ENCODE measurements around the gene IL12RB1. TPM values are rescaled to one million over a fixed set of nuclear protein-coding genes. Genes with fewer than 3 reads are reported as not detected.

IL12RB1 gene
- total RNA-seq, 3 donors from 2014 or later (not counting 1 experiment from before 2014, with no cell fraction given): 90.1 to 105 (median 95.7) TPM

DNA sequence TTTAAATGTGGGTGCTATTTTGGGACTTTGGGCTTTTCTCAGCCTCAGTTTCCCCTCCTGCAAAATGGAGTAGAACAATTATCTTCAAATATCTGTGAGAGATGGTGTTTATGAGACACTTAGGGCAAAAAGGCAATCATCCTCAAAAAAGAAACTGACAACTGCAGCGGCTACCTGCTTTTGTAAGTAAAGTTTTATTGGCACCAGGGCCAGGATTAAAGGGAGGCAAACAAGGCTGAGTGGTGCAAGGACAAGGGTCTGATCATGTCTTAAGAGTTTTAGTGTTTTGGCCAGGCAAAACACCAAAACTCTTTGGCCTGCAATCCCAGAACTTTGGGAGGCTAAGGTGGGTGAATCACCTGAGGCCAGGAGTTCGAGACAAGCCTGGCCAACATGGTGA, 9.5 kb upstream of the IL12RB1 start:
- ATAC-seq: no peak
- no peak for DNase-seq
- WGBS (ENCODE audit: insufficient coverage): 100% methylated on average over 2 of the region's 2 CpGs
- Mint-ChIP-seq H3K4me1 (peaks cover 20 to 26% of the 10 kb centered on the region in 2 donors), H3K9me3 (no peaks in the 10 kb centered on the region), H3K27me3 (ENCODE audit: low read depth in 2 of 2) (no peaks in the 10 kb centered on the region), H3K27ac (no peak overlapping the region), H3K4me3 (peak overlapping the region; percentile 35), H3K36me3 (no peaks in the 10 kb centered on the region)
- H3K27ac ChIP-seq (ENCODE audit: low read length): no peak overlapping the region
- intact Hi-C loops (cut with micrococcal nuclease): no loop called here
- no peaks in the 10 kb centered on the region for H3K9me3 ChIP-seq (ENCODE audit: control insufficient read depth, insufficient read depth, low read length)
- TF ChIP-seq, protein P1, sequence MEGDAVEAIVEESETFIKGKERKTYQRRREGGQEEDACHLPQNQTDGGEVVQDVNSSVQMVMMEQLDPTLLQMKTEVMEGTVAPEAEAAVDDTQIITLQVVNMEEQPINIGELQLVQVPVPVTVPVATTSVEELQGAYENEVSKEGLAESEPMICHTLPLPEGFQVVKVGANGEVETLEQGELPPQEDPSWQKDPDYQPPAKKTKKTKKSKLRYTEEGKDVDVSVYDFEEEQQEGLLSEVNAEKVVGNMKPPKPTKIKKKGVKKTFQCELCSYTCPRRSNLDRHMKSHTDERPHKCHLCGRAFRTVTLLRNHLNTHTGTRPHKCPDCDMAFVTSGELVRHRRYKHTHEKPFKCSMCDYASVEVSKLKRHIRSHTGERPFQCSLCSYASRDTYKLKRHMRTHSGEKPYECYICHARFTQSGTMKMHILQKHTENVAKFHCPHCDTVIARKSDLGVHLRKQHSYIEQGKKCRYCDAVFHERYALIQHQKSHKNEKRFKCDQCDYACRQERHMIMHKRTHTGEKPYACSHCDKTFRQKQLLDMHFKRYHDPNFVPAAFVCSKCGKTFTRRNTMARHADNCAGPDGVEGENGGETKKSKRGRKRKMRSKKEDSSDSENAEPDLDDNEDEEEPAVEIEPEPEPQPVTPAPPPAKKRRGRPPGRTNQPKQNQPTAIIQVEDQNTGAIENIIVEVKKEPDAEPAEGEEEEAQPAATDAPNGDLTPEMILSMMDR (IDR thresholded peaks at IDR 0.05): no peak
- peaks cover 40% of the 10 kb centered on the region for H3K4me1 ChIP-seq (ENCODE audit: control insufficient read depth, insufficient read depth, low read length)
- no peaks in the 10 kb centered on the region for H3K36me3 ChIP-seq (ENCODE audit: control insufficient read depth, insufficient read depth, low read length)
- H3K4me3 ChIP-seq (ENCODE audit: low read length): no peak overlapping the region
- no peaks in the 10 kb centered on the region for H3K27me3 ChIP-seq (ENCODE audit: control insufficient read depth, insufficient read depth, low read length)

DNA sequence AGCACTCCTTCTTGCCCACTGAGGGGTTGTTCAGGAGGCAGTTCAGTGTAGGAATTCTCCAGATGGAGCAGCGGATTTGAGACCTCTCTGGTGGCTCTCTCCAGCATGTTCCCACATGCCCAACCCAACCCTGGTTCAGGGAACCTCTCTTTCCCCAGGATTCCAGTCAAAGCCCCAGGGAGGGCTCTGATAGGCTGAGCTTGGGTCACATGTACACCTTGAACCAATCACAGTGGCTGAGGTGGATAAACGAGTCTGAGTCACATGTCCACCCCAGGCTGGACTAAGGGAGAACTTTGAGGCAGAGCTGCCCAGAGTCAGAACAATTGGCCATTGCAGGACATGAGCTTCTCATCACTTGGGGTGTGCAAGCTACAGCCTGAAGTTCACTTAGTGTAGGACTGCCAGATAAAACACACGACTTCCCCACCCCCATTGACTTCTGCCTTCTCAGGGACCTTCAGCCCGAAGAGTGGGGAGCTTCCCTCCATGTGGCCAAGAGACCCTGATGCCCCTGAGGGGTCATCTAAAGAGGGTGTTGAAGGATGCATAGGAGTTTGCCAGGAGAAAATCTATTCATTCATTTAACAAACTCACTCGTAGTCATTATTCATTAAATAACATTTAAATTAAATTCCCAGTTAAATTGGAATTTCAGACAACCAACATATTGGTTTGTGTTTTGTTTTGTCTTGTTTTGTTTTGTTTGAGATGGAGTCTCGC, 6.9 kb upstream of the IL12RB1 start:
- intact Hi-C loops (cut with micrococcal nuclease): no loop called here
- WGBS (ENCODE audit: insufficient coverage): 72% methylated on average over 3 of the region's 6 CpGs
- H3K27me3 Mint-ChIP-seq (ENCODE audit: low read depth in 2 of 2): no peaks in the 10 kb centered on the region
- H3K36me3 Mint-ChIP-seq: no peaks in the 10 kb centered on the region
- Histone ChIP-seq H3K27ac (ENCODE audit: low read length) (no peak overlapping the region), H3K36me3 (ENCODE audit: control insufficient read depth, insufficient read depth, low read length) (no peaks in the 10 kb centered on the region), H3K27me3 (ENCODE audit: control insufficient read depth, insufficient read depth, low read length) (no peaks in the 10 kb centered on the region), H3K4me3 (ENCODE audit: low read length) (no peak overlapping the region), H3K4me1 (ENCODE audit: control insufficient read depth, insufficient read depth, low read length) (peaks cover 50% of the 10 kb centered on the region), H3K9me3 (ENCODE audit: control insufficient read depth, insufficient read depth, low read length) (no peaks in the 10 kb centered on the region)
- no peaks in the 10 kb centered on the region for H3K9me3 Mint-ChIP-seq
- peaks cover 35 to 39% of the 10 kb centered on the region in 2 donors for H3K4me1 Mint-ChIP-seq
- H3K27ac Mint-ChIP-seq: no peak overlapping the region
- peak in 1 of 2 donors; percentile 26 for DNase-seq
- H3K4me3 Mint-ChIP-seq: no peak overlapping the region
- no peak for ATAC-seq
- TF ChIP-seq, protein P1 (IDR thresholded peaks at IDR 0.05): no peak

DNA sequence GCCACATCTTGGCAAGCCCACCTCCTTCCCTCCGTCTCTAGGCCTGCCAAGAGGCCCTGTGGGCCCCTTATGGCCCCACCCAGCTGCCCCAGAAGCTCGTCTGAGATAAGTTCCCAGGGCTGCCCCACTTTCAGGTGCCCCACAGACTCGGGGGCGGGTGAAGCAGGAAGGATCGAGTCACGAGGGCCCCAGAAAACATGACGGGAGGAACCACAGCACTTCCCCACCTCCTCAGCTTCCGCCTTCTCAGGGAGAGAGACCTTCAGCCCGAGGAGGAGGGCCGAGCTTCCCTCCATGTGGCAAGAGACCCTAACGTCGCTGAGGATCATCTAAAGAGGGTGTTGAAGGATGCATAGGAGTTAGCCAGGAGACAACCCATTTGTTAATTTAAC, 4.5 kb upstream of the IL12RB1 start:
- Mint-ChIP-seq H3K4me1 (peaks cover 39 to 46% of the 10 kb centered on the region in 2 donors), H3K4me3 (peak overlapping the region; percentile 62), H3K27ac (peak overlapping the region; percentile 92 to 99), H3K27me3 (ENCODE audit: low read depth in 2 of 2) (no peaks in the 10 kb centered on the region), H3K9me3 (no peaks in the 10 kb centered on the region), H3K36me3 (no peaks in the 10 kb centered on the region)
- no peak overlapping the region for H3K4me3 ChIP-seq (ENCODE audit: low read length)
- 1% methylated on average over 9 of the region's 12 CpGs for WGBS (ENCODE audit: insufficient coverage)
- peaks cover 60% of the 10 kb centered on the region for H3K4me1 ChIP-seq (ENCODE audit: control insufficient read depth, insufficient read depth, low read length)
- TF ChIP-seq, protein P1 (IDR thresholded peaks at IDR 0.05): no peak
- ATAC-seq: peak; percentile 24 to 67 (median 47)
- peak overlapping the region; percentile 98 for H3K27ac ChIP-seq (ENCODE audit: low read length)
- intact Hi-C loops (cut with micrococcal nuclease): no loop called here
- H3K27me3 ChIP-seq (ENCODE audit: control insufficient read depth, insufficient read depth, low read length): no peaks in the 10 kb centered on the region
- no peaks in the 10 kb centered on the region for H3K9me3 ChIP-seq (ENCODE audit: control insufficient read depth, insufficient read depth, low read length)
- peak; percentile 54 to 91 for DNase-seq
- H3K36me3 ChIP-seq (ENCODE audit: control insufficient read depth, insufficient read depth, low read length): no peaks in the 10 kb centered on the region

Measured in natural killer cell (primary cell).